ENCODE results near the gene CPT1A.

Gene CPT1A

DNA sequence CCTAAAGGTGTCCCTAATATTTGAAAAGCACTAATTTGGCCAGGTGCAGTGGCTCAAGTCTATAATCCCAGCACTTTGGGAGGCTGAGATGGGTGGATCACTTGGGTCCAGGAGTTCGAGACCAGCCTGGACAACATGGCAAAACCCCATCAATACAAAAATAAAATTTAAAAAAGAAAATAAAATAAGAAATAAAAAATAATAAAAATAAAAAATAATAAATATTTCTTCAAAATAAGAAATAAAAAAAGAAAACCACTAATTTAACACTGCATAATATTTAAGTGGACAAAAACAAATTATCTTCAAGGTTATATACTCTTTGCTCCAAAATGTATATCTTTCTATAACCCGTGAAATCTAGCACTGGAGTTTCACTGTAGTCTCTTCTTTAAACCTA, 32.9 kb downstream of the CPT1A start:
- FAIRE-seq (no peak), DNase-seq (ENCODE audit: extremely low spot score, insufficient read length, low read depth) (no peak)

DNA sequence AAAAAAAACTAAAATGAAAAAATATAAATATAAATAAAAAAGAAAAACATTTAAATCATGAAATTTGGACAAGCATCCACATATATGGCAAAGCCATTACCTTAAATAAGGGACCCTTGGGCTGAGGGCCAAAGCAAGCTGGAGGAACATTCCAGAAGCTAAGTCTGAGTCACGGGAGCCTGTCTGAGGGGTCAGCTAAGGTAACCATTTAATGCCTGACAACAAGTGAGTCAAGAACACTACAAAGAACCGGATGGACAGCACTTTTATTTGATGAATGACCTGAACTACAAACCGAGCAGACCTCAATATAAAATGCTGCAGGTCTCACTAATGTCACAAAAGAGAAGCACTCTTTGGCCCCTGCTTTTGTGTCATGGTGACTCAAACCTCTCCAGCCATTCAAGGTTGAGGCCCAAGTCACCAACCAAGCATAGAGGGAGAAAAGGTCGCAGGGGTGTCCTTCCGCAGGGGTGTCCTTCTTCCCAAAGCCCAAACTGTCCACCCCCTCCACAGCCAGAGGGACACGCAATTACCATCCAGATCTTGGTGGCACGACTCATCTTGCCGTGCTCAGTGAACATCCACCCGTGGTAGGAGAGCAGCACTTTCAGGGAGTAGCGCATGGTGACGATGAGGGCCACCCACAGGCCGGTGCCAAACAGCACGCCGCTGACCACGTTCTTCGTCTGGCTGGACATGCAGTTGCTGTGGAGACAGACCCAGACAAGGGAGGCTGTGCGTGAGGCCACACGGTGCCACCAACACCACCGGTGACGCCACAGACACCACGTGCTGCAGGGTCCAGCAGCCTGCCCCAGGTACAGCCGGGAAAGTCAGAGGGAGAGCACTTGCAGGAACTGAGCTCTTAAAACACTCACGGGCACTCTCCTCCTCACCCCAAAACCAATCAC, 34.5 kb downstream of the CPT1A start:
- DNase-seq (ENCODE audit: extremely low spot score, insufficient read length, low read depth): no peak
- no peak for FAIRE-seq

DNA sequence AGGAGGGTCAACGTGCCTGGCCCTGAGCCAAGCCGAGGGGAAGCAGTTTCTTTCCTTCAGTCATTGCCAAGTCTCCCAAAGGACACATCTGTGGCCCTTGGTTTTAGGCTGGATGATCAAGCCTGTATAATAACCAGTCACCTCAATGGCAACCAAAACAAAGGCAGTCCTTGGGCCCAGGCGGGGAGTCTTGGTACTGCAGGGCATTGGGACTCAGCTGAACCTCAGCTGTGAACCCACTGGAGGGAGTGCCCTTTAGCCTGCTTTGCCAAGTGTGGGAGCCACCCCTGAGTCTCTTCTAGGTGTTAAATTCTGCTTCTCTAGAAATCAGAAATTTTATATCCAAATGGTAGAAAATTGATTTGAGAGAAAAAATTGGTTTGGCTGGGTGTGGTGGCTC, 36.9 kb downstream of the CPT1A start:
- DNase-seq (ENCODE audit: extremely low spot score, insufficient read length, low read depth): no peak
- no peak for FAIRE-seq

DNA sequence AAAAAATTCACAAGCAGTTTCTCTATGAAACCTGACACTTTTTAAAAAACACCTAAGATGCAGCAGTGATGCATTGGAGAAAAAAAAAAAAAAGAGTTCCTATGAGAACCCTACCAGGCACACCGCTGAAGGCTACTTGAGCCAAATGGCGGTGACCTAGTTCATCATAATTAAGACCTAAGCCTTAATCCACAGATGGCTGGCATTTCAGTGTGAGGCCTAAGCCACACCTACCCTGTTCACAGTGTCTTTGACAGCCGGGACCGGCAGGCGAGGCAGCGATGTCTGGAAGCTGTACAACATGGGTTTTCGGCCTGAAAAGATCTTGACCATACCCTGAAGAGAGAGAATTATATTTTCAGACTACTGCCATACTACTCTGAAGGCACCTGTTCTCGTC, 38.0 kb downstream of the CPT1A start:
- DNase-seq (ENCODE audit: extremely low spot score, insufficient read length, low read depth): no peak

DNA sequence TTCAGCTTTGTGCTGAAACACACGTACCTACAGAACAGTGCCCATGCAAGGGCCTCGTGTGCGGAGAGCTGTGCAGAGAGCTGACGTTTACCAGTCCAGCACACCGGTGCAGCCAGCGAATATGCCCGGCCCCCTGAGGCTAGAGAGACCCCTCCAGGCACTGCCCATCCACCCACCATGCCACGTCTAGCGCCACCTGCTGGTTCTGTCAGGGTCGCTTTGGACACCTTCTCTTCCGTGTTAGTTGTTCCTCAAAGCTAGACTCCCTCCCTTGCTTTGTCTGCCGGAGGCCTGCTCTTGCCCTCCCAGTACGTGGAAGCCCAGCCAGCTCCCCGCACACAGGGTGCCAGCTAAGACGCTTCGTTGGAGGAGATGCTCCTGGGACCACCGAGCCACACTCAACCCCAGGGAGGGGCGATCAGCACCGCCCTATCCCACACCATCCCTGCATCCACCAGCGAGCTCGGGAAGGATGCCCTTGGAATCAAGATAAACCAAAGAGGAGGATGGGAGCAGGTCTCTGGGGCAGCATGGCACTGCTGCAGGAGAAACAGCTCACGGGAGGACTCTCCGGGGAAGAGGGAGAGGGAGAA, 43.4 kb downstream of the CPT1A start:
- FAIRE-seq (no peak), DNase-seq (ENCODE audit: extremely low spot score, insufficient read length, low read depth) (no peak)

More for the DNA sequence above, 38.0 kb downstream of the CPT1A start:
- no peak for FAIRE-seq

DNA sequence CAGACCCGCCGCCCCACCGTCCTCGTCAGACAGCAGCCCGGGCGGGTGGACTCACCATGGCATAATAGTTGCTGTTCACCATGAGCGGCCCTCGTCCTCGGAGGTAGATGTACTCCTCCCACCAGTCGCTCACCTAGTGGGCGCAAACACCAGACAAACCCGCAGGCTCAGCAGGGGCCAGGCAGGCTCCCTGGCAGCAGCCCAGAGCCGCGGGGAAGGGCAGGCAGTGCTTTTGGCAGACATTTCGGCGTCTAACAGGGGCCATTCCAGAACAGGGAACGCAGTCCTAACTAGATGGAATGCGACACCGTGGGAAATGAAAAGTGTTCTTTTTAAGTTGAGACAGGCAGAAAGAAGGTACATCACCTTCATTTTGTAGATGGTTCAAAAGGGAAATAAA, 44.9 kb downstream of the CPT1A start:
- DNase-seq (ENCODE audit: extremely low spot score, insufficient read length, low read depth) (no peak), FAIRE-seq (no peak)

DNA sequence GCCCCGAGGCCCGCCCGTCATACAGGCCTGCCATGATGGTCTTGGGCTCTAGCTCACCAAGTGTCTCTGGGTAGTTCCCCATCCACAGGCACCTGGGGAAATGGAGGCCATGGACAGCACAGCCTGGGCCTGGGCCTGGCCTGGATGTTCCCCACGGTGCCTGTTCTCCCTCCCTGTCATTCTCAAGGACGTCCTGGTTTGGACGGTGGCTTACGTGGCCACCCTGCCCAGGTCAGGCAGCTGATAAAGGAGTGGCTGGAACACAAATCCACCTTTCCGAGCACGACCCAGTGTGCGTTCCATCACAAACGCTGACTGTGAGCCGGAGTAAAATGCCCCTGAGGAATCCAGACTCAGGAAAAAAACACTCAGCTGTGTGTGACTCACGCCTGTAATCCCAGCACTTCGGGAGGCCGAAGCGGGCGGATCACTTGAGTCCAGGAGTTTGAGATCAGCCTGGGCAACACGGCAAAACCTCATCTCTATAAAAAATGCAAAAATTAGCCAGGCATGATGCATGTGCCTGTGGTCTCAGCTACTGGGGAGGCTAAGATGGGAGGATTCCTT, 49.2 kb downstream of the CPT1A start:
- DNase-seq (ENCODE audit: extremely low spot score, insufficient read length, low read depth): no peak

DNA sequence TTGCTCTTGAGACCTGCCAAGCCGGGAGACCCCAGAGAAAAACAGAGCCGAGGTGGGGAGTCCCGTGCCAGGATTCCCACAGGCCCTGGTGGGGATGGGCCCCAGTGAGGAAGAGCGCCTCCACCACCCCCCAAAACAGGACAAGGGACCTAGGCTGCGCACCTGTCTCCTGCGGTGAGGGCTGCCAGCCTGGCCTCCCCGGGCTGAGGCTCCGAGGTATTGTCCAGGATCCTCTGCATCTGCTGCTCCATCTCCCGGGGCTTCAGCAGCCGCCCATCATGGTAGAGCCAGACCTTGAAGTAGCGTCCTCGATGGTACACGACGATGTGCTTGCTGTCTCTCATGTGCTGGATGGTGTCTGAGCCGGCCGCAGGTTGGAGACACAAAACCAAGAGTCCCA, 57.1 kb downstream of the CPT1A start:
- FAIRE-seq (no peak), DNase-seq (ENCODE audit: extremely low spot score, insufficient read length, low read depth) (no peak)

More for the DNA sequence above, 49.2 kb downstream of the CPT1A start:
- FAIRE-seq: no peak

DNA sequence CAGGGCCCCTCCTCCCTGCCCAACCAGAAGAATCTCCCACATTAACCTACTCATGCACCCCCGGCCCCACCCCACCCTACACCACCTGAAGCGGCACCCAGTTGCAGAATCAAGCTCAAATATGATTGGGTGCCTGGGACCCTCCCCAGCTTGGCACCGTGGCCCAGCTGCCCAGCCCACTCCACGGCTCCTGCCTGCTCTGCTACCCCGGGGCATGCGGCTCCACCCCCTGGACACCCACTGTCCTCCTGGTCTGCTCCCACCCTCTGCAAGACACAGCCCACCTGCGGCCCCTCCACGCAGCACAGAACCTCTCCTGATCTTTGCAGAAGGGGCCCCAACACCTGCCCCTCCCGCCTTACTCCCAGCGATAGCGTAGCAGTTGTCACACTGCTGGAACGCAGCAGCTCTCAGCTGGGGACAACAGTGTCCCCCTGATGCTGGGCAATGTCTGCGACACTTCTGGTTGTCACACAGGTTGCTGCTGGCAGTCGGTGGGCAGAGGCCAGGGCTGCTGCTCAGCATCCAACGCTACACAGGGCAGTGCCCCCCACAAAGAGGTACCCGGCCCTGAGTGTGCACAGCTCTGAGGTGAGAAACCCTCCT, 58.4 kb downstream of the CPT1A start:
- DNase-seq (ENCODE audit: extremely low spot score, insufficient read length, low read depth) (no peak), FAIRE-seq (no peak)

DNA sequence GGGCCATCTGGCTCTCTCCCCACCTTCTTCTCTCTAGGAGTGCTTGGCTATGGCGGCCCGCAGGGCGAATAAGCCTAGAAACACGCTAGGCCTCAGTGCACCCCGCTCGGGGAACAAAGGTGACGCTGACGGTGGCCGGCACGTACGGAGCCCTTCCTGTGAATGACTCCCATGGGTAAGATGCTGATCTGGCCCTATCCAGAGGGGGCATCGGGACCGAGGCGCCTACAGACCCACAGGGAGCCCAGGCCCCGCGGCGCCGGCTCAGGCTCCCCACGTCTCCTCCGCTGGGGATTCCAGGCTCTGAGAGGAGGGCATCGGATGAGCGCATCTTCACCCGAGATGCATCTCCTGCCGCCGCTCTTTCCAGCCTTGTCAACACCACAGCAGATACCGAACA, 59.0 kb downstream of the CPT1A start:
- FAIRE-seq (no peak), DNase-seq (ENCODE audit: extremely low spot score, insufficient read length, low read depth) (no peak)

DNA sequence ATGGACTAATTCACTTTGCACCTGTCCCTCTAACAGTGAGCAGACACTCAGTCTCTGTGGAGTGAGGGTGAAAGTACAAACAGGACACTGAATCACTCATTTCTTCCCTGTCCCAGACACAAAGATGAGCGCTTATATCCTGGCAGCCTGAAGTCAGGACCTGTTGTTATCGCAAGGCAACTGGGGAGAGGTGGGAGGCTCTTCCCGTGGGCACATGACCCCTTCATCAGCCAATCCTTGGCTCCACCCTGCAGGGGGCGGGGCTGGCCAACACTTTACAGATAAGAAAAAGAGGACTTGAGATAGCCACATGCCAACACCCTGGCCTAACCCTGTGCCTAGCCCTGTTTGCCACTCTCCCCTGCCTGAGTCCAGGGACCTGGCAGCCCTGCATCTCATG, 60.9 kb downstream of the CPT1A start:
- FAIRE-seq (no peak), DNase-seq (ENCODE audit: extremely low spot score, insufficient read length, low read depth) (no peak)

DNA sequence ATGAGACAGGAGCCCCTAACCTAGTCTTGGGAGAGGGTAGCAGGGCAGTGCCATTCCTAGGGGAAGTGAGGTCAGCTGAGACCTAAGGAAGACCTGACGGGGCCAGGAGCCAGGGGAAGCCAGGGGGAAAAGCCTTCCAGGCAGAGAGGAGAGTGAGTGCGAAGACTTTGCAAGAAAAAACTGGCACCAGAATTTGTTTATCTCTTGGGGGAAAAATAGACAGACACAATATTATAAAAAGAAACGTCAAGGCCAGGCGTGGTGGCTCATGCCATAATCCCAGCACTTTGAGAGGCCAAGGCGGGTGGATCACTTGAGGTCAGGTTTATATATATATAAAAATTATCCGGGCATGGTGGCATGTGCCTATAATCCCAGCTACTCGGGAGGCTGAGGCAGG, 63.5 kb downstream of the CPT1A start:
- DNase-seq (ENCODE audit: extremely low spot score, insufficient read length, low read depth): no peak
- FAIRE-seq: no peak

DNA sequence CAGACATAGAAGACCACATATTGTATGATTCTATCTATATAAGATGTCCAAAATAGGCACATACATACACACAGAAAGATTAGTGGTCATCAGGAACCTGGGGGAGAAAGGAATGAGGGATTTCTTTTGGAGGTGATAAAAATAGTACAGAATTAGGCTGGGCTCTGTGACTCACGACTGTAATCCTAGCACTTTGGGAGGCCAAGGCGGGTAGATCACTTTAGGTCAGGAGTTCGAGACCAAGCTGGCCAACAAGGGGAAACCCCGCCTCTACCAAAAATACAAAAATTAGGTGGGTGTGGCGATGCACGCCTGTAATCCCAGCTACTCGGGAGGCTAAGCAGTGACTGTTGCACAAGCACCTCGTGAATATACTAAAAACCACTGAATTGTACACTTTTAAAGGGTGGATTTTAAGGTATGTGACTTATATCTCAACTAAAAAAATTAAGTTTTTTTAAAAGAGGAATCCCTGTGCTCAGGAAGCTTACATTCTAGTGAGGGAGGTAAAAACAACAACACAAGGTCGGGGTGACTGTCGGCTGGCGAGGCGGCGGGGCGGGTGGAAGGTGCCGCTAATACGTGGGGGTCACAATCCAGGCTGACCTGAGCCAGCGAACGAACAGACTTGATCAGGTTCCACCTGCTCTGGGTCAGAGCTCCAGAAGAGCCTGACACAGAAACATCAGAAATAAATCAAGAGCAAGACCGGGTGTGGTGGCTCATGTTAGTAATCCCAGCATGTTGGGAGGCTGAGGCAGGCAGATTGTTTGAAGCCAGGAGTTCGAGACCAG, 65.1 kb downstream of the CPT1A start:
- no peak for DNase-seq (ENCODE audit: extremely low spot score, insufficient read length, low read depth)
- no peak for FAIRE-seq

DNA sequence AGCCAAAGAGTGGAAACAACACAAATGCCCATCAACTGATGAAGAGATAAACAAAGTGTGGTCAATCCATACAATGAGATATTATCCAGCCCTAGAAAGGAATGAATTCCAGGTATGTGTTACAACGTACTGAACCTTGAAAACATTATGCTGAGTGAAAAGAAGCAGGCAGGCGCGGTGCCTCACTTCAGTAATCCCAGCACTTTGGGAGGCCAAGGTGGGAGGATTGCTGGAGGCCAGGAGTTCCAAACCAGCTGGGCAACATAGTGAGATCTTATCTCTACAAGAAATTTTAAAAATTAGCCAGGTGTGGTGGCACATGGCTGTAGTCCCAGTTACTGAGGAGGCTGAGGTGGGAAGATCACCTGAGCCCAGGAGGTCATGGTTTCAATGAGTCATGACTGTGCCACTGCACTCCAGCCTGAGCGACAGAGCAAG, 65.7 kb downstream of the CPT1A start:
- DNase-seq (ENCODE audit: extremely low spot score, insufficient read length, low read depth) (no peak), FAIRE-seq (no peak)

DNA sequence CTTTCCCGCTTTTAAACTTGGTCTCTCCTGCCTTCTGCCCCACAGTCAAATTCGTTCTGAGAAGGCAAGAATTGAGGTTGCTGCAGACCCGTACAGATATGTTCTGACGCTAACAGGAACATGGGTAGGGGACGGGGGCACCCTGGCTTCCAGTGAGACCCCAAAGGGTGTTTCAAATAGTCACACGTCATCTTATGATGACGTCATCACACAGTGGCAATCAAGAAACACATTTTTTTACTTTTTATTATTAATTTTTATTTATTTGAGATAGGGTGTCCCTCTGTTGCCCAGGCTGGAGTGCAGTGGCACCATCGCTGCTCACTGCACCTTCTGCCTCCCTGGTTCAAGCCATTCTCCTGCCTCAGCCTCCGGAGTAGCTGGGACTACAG, 67.5 kb downstream of the CPT1A start:
- no peak for DNase-seq (ENCODE audit: extremely low spot score, insufficient read length, low read depth)
- no peak for FAIRE-seq

DNA sequence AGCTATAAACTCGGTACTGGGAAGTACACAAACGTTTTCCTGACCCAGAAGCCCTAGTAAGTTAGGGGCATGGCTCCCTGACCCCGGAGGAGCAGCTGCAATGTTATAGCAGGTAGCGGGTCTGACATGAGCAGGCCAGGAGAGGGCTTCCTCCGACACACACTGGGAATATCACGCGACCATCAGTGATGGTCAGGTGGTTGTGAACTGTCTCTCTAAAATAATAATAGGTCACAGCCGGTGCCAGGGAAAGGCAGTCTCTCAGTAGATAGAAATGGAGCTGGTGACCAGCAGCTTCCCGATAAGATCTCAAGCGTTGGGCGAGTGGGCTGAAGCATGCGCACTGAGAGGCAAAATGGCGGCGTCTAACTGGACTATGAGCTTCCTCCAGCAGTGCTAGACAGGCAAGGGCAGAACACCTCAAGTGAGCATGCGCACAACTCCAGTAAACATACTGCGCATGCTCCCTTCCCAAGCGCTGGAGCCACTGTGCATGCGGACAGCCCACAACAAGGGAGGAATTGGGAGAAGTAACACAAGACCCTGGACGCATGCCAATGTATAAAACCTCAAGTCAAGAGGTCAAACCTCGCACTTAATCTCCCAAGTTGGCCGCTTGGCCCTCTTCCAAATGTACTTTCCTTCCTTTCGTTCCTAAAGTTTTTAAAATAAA, 68.1 kb downstream of the CPT1A start:
- no peak for FAIRE-seq
- DNase-seq (ENCODE audit: extremely low spot score, insufficient read length, low read depth): no peak

DNA sequence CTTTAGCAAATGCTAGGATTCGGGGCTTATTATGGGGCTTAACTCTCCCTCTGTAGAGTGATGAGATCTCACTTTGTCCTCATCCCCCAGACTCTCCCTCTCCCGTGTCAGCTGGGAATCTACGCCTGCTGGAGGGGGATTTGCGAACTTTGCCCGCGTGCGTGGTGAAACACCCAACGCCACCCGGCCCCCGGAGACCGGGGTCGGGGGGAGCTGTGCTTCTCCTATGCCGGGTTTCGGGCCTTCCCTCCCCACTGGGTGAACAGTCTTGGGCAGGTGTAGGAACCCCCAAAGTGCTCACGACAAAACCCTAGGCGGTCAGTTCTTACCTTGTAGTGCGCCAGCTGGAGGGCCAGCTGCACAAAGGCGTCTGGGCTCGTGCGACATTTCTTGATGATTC, 68.8 kb downstream of the CPT1A start:
- FAIRE-seq: no peak
- no peak for DNase-seq (ENCODE audit: extremely low spot score, insufficient read length, low read depth)

DNA sequence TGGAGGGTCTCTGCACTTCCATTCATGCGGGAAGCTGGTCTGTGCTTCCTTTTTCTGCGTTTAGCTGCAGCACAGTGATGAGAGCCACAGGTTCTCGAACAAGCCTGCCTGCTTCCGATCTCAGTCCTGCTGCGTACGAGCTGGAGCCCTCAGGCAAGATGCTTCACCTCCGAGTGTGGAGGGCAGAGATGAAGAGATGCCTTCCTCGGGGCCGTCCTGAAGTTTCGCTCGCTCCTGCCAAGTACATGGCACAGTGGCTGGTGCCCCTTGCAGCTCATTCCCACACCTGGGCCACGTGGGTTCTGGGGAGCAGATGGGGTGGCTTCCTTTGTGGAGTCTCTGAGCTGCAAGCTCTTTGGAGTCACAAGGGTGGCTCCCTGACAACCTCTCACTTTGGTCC, 70.9 kb downstream of the CPT1A start:
- no peak for FAIRE-seq

DNA sequence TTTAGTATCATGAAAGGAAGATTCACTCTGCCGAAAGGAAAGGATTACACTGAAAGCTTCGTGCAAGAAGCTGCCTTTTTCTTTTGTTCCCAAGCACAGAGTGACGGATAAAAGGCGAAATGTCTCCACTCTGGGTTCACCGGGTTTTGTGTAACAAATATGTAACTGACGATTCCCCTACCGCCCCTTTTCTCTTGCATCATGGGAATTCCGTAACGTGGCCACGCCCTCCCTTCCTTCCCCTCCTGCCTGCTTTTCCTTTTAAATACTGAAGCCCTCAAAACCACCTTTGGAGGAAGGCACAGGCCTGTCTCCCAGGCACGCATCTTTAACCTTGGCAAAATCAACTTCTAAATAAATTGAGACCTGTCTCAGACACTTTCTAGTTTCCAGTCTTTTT, 74.0 kb downstream of the CPT1A start:
- FAIRE-seq (no peak), DNase-seq (ENCODE audit: extremely low spot score, insufficient read length, low read depth) (no peak)

More for the DNA sequence above, 70.9 kb downstream of the CPT1A start:
- no peak for DNase-seq (ENCODE audit: extremely low spot score, insufficient read length, low read depth)

DNA sequence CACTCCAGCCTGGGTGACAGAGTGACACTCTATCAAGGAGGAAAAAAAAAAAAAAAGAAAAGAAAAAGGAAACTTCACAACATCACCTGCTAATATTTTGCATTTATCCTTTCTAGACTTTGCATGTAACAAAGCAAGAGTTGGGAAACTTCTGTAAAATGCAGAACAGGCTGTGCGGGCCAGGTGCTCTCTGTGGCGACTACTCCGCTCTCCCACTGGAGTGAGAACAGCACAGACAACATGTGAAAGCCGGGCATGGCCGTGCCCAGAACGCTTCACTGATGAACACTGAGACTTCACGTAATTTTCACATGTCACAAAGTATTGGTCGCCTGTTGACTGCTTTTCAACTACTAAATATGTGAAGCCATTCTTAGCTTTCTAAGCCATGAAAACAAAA, 74.9 kb downstream of the CPT1A start:
- DNase-seq (ENCODE audit: extremely low spot score, insufficient read length, low read depth) (no peak), FAIRE-seq (no peak)
